Measurements from ENCODE around the gene LMNTD2. TPM values are rescaled to one million over a fixed set of nuclear protein-coding genes. Genes with fewer than 3 reads are reported as not detected.

LMNTD2 gene
- total and polyA plus RNA-seq, 2 of the 13 experiments (the other 11 are each of a cell fraction or from before 2014, with no cell fraction given) = 1.1 to 3.1 TPM

GRCh38 chr11:520428-521176 lies 39.9 kb downstream of the LMNTD2 start (continued):
- TF ChIP-seq HNRNPL (IDR thresholded peaks at IDR 0.05; ENCODE audit: low read depth, low read length) = peak; percentile 96
- no peak for TF ChIP-seq ZNF816 (CRISPR knock-in tag; IDR thresholded peaks at IDR 0.05; ENCODE audit: borderline replicate concordance)
- TF ChIP-seq, protein P1, sequence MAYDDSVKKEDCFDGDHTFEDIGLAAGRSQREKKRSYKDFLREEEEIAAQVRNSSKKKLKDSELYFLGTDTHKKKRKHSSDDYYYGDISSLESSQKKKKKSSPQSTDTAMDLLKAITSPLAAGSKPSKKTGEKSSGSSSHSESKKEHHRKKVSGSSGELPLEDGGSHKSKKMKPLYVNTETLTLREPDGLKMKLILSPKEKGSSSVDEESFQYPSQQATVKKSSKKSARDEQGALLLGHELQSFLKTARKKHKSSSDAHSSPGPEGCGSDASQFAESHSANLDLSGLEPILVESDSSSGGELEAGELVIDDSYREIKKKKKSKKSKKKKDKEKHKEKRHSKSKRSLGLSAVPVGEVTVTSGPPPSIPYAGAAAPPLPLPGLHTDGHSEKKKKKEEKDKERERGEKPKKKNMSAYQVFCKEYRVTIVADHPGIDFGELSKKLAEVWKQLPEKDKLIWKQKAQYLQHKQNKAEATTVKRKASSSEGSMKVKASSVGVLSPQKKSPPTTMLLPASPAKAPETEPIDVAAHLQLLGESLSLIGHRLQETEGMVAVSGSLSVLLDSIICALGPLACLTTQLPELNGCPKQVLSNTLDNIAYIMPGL (CRISPR knock-in tag; IDR thresholded peaks at IDR 0.05; ENCODE audit: borderline replicate concordance in 1 of 2, low read depth in 1 of 2) = peak; percentile 60 to 66; a peak in 3 of 4 replicates
- no peak for TF ChIP-seq ZNF33A (CRISPR knock-in tag; IDR thresholded peaks at IDR 0.05; ENCODE audit: borderline replicate concordance)
- TF ChIP-seq LBX2 (CRISPR knock-in tag; IDR thresholded peaks at IDR 0.05; ENCODE audit: borderline replicate concordance) = no peak
- TF ChIP-seq GABPA (IDR thresholded peaks at IDR 0.05; ENCODE audit: low read depth, low read length) = no peak
- no peak for TF ChIP-seq GABPA (CRISPR knock-in tag; IDR thresholded peaks at IDR 0.05; ENCODE audit: low read depth)
- no peak for TF ChIP-seq TBX3 (IDR thresholded peaks at IDR 0.05; ENCODE audit: borderline replicate concordance)
- TF ChIP-seq ZNF10 (CRISPR knock-in tag; IDR thresholded peaks at IDR 0.05; ENCODE audit: borderline replicate concordance, low read depth) = no peak
- no peak for TF ChIP-seq ZNF547 (CRISPR knock-in tag; IDR thresholded peaks at IDR 0.05)
- TF ChIP-seq ZNF180 (CRISPR knock-in tag; IDR thresholded peaks at IDR 0.05; ENCODE audit: borderline replicate concordance, low read depth) = no peak
- 0 out of 2 replicates have a peak, but pooled peaks have one; percentile 20 for TF ChIP-seq DR1 (CRISPR knock-in tag; IDR thresholded peaks at IDR 0.05)
- no peak for TF ChIP-seq BHLHE40 (IDR thresholded peaks at IDR 0.05; ENCODE audit: low read length)
- TF ChIP-seq KLF15 (CRISPR knock-in tag; IDR thresholded peaks at IDR 0.05; ENCODE audit: borderline replicate concordance) = no peak
- TF ChIP-seq FOSL2 (CRISPR knock-in tag; IDR thresholded peaks at IDR 0.05) = no peak
- TF ChIP-seq ZNF790 (CRISPR knock-in tag; IDR thresholded peaks at IDR 0.05; ENCODE audit: borderline replicate concordance) = no peak
- TF ChIP-seq ZNF335 (CRISPR knock-in tag; IDR thresholded peaks at IDR 0.05) = no peak
- TF ChIP-seq ZBTB42 (CRISPR knock-in tag; IDR thresholded peaks at IDR 0.05) = no peak
- TF ChIP-seq JDP2 (CRISPR knock-in tag; IDR thresholded peaks at IDR 0.05; ENCODE audit: borderline replicate concordance) = no peak
- TF ChIP-seq, protein P2, sequence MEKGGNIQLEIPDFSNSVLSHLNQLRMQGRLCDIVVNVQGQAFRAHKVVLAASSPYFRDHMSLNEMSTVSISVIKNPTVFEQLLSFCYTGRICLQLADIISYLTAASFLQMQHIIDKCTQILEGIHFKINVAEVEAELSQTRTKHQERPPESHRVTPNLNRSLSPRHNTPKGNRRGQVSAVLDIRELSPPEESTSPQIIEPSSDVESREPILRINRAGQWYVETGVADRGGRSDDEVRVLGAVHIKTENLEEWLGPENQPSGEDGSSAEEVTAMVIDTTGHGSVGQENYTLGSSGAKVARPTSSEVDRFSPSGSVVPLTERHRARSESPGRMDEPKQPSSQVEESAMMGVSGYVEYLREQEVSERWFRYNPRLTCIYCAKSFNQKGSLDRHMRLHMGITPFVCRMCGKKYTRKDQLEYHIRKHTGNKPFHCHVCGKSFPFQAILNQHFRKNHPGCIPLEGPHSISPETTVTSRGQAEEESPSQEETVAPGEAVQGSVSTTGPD (CRISPR knock-in tag; IDR thresholded peaks at IDR 0.05) = no peak
- 0 out of 2 replicates have a peak, but pooled peaks have one; percentile 42 for TF ChIP-seq HDAC2 (CRISPR knock-in tag; IDR thresholded peaks at IDR 0.05)
- TF ChIP-seq ZNF605 (CRISPR knock-in tag; IDR thresholded peaks at IDR 0.05) = no peak
- TF ChIP-seq TAF1 (CRISPR knock-in tag; IDR thresholded peaks at IDR 0.05) = no peak
- TF ChIP-seq ZEB1 (IDR thresholded peaks at IDR 0.05; ENCODE audit: insufficient replicate concordance, low read depth) = no peak
- TF ChIP-seq KAT7 (CRISPR knock-in tag; IDR thresholded peaks at IDR 0.05; ENCODE audit: borderline replicate concordance) = no peak
- TF ChIP-seq ZBTB33 (CRISPR knock-in tag; IDR thresholded peaks at IDR 0.05) = peak; percentile 87

All from HepG2 (cell line).